Measurements from ENCODE around the gene ZNF331.

ZNF331 gene

GRCh38 chr19:53521373-53522202 is 16.4 kb upstream of the ZNF331 start:
- DNase-seq = no peak

GRCh38 chr19:53525922-53526321 is 12.0 kb upstream of the ZNF331 start:
- DNase-seq = no peak

- no peak for DNase-seq
These were observed 7.3 kb upstream of the ZNF331 start for GRCh38 chr19:53530622-53531021.

GRCh38 chr19:53531457-53531856 is 6.5 kb upstream of the ZNF331 start:
- no peak for DNase-seq

GRCh38 chr19:53532362-53532761 is 5.6 kb upstream of the ZNF331 start:
- DNase-seq = no peak

GRCh38 chr19:53536225-53536548 is 1.8 kb upstream of the ZNF331 start:
- no peak for DNase-seq

GRCh38 chr19:53537121-53537520 is 824 bp upstream of the ZNF331 start:
- DNase-seq = no peak

GRCh38 chr19:53538378-53539109 is 599 bp downstream of the ZNF331 start:
- no peak for DNase-seq

- DNase-seq = no peak
These were observed 2.1 kb downstream of the ZNF331 start for GRCh38 chr19:53540091-53540490.

- DNase-seq = no peak
These were observed 4.0 kb downstream of the ZNF331 start for GRCh38 chr19:53541971-53542370.

GRCh38 chr19:53545271-53546065 is 7.5 kb downstream of the ZNF331 start:
- no peak for DNase-seq

- no peak for DNase-seq
These were observed 9.0 kb downstream of the ZNF331 start for GRCh38 chr19:53546758-53547513.

GRCh38 chr19:53549340-53549739 is 11.4 kb downstream of the ZNF331 start:
- no peak for DNase-seq

GRCh38 chr19:53552001-53552721 is 14.2 kb downstream of the ZNF331 start:
- no peak for DNase-seq

GRCh38 chr19:53553156-53553555 is 15.2 kb downstream of the ZNF331 start:
- DNase-seq = no peak

GRCh38 chr19:53553865-53554791 is 16.2 kb downstream of the ZNF331 start:
- DNase-seq = peak; percentile 93

GRCh38 chr19:53554804-53555203 is 16.9 kb downstream of the ZNF331 start:
- no peak for DNase-seq

GRCh38 chr19:53555352-53555751 is 17.4 kb downstream of the ZNF331 start:
- no peak for DNase-seq

- no peak for DNase-seq
These were observed 33.4 kb downstream of the ZNF331 start for GRCh38 chr19:53571339-53571738.

GRCh38 chr19:53576941-53577653 is 39.2 kb downstream of the ZNF331 start:
- no peak for DNase-seq
